OCI-LY7 (cell line): ENCODE results near the gene ZFX. TPM values are rescaled to one million over a fixed set of nuclear protein-coding genes. Genes with fewer than 3 reads are reported as not detected.

Experiments used
- BruUV-seq: library from RNA; stranded (reverse); fragments of 400-500 nt; replicated peaks from 2 replicates; lab custom pipeline; 2021; lab: Mats Ljungman, UMichigan
- CTCF ChIA-PET: fragments of 300-600 bp; sonication (Branson Sonifier 250); formaldehyde crosslinking; loops from one replicate; lab custom pipeline; 2022; ENCODE audit warnings: antibody characterized with exemption; ENCODE audit not compliant: unreplicated experiment; lab: Charles Lee
- POLR2A ChIA-PET: fragments of 300-600 bp; sonication (Branson Sonifier 250); formaldehyde crosslinking; loops from one replicate; lab custom pipeline; 2022; ENCODE audit warnings: antibody characterized with exemption; lab: Charles Lee
- DNase-seq: peaks from one replicate; pipeline ENCODE4 v3.0.0-alpha.2; 2015; ENCODE audit warnings: low spot score
- H2AFZ ChIP-seq: fragments of 200-600 bp; sonication (generic), shearing (Covaris generic); 2 replicates; pipeline ENCODE4 v1.6.1; 2014; ENCODE audit warnings: mild to moderate bottlenecking, antibody characterized with exemption, low read length, moderate library complexity
- H3K27ac ChIP-seq: fragments of 200-600 bp; sonication (generic); 2 replicates; pipeline ENCODE4 v1.5.1; 2014; ENCODE audit warnings: mixed run types, low read depth, mild to moderate bottlenecking, moderate library complexity, low read length, inconsistent platforms; ENCODE audit not compliant: poor library complexity, severe bottlenecking
- H3K36me3 ChIP-seq: fragments of 200-600 bp; sonication (generic); 2 replicates; pipeline ENCODE4 v1.6.1; 2014; ENCODE audit warnings: mild to moderate bottlenecking, antibody characterized with exemption, low read length, moderate library complexity, mixed read lengths; ENCODE audit not compliant: insufficient read depth
- H3K4me1 ChIP-seq: fragments of 200-600 bp; sonication (generic); 2 replicates; pipeline ENCODE4 v1.5.1; 2014; ENCODE audit warnings: mild to moderate bottlenecking, low read length; ENCODE audit not compliant: insufficient read depth, poor library complexity, severe bottlenecking
- H3K4me2 ChIP-seq: fragments of 200-600 bp; sonication (generic); 2 replicates; pipeline ENCODE4 v1.6.1; 2014; ENCODE audit warnings: mild to moderate bottlenecking, low read length
- H3K4me3 ChIP-seq: fragments of 200-600 bp; sonication (generic); 2 replicates; pipeline ENCODE4 v1.5.1; 2014; ENCODE audit warnings: mild to moderate bottlenecking, low read depth, low read length; ENCODE audit not compliant: poor library complexity, severe bottlenecking
- H3K79me2 ChIP-seq: fragments of 200-600 bp; sonication (generic); 2 replicates; pipeline ENCODE4 v1.6.1; 2016; ENCODE audit warnings: low read depth, mild to moderate bottlenecking, low read length, moderate library complexity, mixed read lengths; ENCODE audit not compliant: insufficient read depth
- H3K9me2 ChIP-seq: fragments of 200-600 bp; sonication (generic); 2 replicates; pipeline ENCODE4 v1.6.1; 2016; ENCODE audit warnings: mild to moderate bottlenecking, low read length, mixed read lengths; ENCODE audit not compliant: insufficient read depth
- H3K9me3 ChIP-seq: fragments of 200-600 bp; sonication (generic); 2 replicates; pipeline ENCODE4 v1.6.1; 2014; ENCODE audit warnings: mild to moderate bottlenecking, mixed run types, low read length, mixed read lengths
- H4K20me1 ChIP-seq: fragments of 200-600 bp; sonication (generic); 2 replicates; pipeline ENCODE4 v1.6.1; 2014; ENCODE audit warnings: mild to moderate bottlenecking, antibody characterized with exemption, low read length, moderate library complexity, mixed read lengths; ENCODE audit not compliant: insufficient read depth
- CTCF ChIP-seq: fragments of 200-600 bp; sonication (generic); conservative IDR thresholded peaks from 2 replicates; pipeline ENCODE4 v1.5.1; 2014; ENCODE audit warnings: mild to moderate bottlenecking, antibody characterized with exemption, low read length, moderate library complexity, mixed read lengths
- EZH2phosphoT487 ChIP-seq: fragments of 200-600 bp; sonication (generic); IDR thresholded peaks from 2 replicates; pipeline ENCODE4 v1.6.1; 2018; ENCODE audit warnings: low read depth, borderline replicate concordance, mild to moderate bottlenecking, mixed run types, antibody characterized with exemption, low read length, moderate library complexity, mixed read lengths
- intact Hi-C: fragments of 100-400 bp; cut with micrococcal nuclease; formaldehyde crosslinking; loops from one replicate; pipeline ENCODE4 v1.10.0; 2022; ENCODE audit not compliant: unreplicated experiment
- total RNA-seq, 2 experiments: library from RNA; depleted of rRNA in 1 of 2; stranded (reverse); fragments of >200 nt in 1 of 2; shearing (Covaris generic) in 1 of 2; gene quantifications; 2 replicates each; pipeline ENCODE4 v1.2.3, GENCODE V29; 2014 to 2022

The ZFX gene
- total RNA-seq, 2 experiments from 2014 or later = 20.0 to 34.8 TPM

DNA sequence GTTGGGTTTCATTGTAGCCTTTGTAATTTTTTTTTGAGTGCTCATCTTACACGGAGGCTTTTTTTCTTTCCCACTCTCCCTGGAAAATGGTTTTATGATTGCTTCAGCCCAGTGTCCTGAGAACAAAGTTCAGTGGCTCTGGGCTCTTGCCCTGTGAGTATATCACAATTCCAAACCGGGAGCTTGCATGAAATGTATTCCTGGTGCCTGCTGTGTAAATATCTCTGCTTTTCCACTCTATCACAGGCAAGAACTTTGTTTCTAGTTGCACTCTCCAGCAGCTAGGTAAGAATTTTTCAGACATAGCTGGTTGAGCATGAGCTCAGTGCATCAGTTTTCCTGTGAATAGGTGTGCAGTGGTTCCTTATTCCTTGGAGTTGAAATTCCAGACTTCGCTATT, 103.5 kb downstream of the ZFX start:
- H3K79me2 ChIP-seq = no peaks in the 10 kb centered on the region
- no peaks in the 10 kb centered on the region for H3K9me2 ChIP-seq
- H2AFZ ChIP-seq = no peak overlapping the region
- H3K4me1 ChIP-seq = no peaks in the 10 kb centered on the region
- DNase-seq = no peak
- no peaks in the 10 kb centered on the region for H4K20me1 ChIP-seq
- H3K9me3 ChIP-seq = no peaks in the 10 kb centered on the region
- no peak overlapping the region for H3K4me2 ChIP-seq
- BruUV-seq = no TSS peak
- CTCF ChIA-PET = no interaction called here
- no peaks in the 10 kb centered on the region for H3K36me3 ChIP-seq
- TF ChIP-seq CTCF = no peak
- no peak for TF ChIP-seq EZH2phosphoT487
- no peak overlapping the region for H3K4me3 ChIP-seq
- intact Hi-C loops = no loop called here
- POLR2A ChIA-PET = no interaction called here
- no peak overlapping the region for H3K27ac ChIP-seq

DNA sequence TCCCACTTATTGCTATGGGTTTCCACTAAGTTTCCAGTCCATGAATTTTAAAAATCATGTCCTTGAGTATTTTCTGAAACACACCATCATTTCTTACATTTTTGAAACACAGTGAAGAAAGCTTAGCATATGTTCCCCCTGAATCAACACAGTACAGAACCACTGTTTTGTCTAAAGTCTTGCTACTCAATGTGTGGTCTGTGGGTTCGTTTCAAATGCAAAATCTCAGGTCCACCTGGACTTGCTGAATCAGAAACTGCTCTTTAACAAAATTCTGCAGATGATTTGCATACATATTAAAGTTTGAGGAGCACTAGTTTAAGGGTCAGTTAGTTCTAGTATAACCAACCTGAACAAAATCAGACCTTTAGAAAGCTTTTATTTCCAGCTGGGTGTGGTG, 103.9 kb downstream of the ZFX start:
- H2AFZ ChIP-seq = no peak overlapping the region
- H4K20me1 ChIP-seq = no peaks in the 10 kb centered on the region
- intact Hi-C loops = no loop called here
- H3K27ac ChIP-seq = no peak overlapping the region
- BruUV-seq = no TSS peak
- TF ChIP-seq EZH2phosphoT487 = no peak
- TF ChIP-seq CTCF = no peak
- H3K9me2 ChIP-seq = no peaks in the 10 kb centered on the region
- H3K9me3 ChIP-seq = no peaks in the 10 kb centered on the region
- no peaks in the 10 kb centered on the region for H3K36me3 ChIP-seq
- H3K79me2 ChIP-seq = no peaks in the 10 kb centered on the region
- ChIA-PET CTCF (no interaction called here), POLR2A (interaction anchor here (0.7 kb wide), 1 partner anchor 41 kb away, joined by 3 read pairs; no protein-coding TSS in a partner anchor)
- DNase-seq = no peak
- no peak overlapping the region for H3K4me3 ChIP-seq
- no peaks in the 10 kb centered on the region for H3K4me1 ChIP-seq
- H3K4me2 ChIP-seq = no peak overlapping the region

- no peaks in the 10 kb centered on the region for H3K36me3 ChIP-seq
Measured at GRCh38 chrX:24257011-24257410, 107.5 kb downstream of the ZFX start.

More at GRCh38 chrX:24257011-24257410, 107.5 kb downstream of the ZFX start:
- ChIA-PET CTCF (no interaction called here), POLR2A (no interaction called here)
- H2AFZ ChIP-seq = no peak overlapping the region
- no TSS peak for BruUV-seq
- no peaks in the 10 kb centered on the region for H3K79me2 ChIP-seq
- H3K27ac ChIP-seq = no peak overlapping the region
- H3K4me3 ChIP-seq = no peak overlapping the region
- H3K4me1 ChIP-seq = no peaks in the 10 kb centered on the region
- no peak overlapping the region for H3K4me2 ChIP-seq
- intact Hi-C loops = no loop called here
- TF ChIP-seq CTCF (no peak), EZH2phosphoT487 (no peak)
- DNase-seq = no peak
- H3K9me3 ChIP-seq = no peaks in the 10 kb centered on the region
- no peaks in the 10 kb centered on the region for H4K20me1 ChIP-seq
- H3K9me2 ChIP-seq = no peaks in the 10 kb centered on the region
